ENCODE measurements around the gene DNLZ. TPM values are rescaled to one million over a fixed set of nuclear protein-coding genes. Genes with fewer than 3 reads are reported as not detected.
"Not testable (repeated sequence)": the region's sequence is repeated elsewhere in the genome, so short reads cannot be mapped to it uniquely, and the experiment has no call there.

DNLZ gene
- polyA plus RNA-seq, 1 donor, result 7.4 TPM

DNA sequence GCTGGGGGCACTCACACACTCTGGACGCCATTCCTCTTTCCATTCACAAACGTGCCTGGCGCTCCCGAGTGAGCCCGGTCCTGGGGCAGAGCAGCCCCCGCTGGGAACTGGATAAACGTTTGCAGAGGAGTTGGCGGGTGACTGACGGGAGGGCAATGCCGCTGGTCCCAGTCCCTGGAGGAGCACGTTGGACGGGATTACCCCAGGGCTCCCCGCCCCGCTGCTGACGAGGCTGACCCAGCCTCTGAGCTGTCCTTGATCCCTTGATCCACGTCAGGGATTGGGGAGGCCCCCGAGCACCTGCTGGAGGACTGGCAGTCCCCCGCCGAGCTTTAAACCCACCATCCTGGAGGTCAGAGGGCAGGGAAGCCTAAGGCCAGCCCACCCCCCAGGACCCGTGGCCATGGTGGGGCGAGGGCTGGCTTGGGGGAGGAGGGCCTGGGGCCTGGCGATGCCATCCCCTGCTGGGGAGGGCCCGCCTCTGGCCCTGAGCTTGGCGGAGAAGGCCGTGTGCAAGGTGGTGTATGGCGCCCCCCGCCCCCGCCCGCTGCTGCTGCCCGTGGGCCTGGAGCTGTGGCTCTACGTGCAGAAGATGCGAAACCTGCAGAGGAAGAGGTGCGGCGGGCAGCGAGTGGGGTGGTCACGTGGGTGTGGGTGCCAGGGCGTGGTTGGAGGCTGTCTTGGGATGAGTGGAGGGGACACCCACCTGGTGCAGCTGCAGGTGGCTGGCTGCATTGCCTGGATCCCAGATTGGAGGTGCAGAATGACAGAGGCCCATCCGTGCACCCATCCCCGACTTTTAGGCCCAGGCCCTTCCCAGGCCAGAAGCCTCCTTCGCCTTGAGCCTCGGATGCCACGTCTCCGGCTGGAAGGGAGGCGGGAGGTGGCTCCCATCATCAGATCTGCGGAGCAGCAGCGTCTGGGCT, 31.7 kb downstream of the DNLZ start:
- DNase-seq (ENCODE audit: low read depth), result no peak

DNA sequence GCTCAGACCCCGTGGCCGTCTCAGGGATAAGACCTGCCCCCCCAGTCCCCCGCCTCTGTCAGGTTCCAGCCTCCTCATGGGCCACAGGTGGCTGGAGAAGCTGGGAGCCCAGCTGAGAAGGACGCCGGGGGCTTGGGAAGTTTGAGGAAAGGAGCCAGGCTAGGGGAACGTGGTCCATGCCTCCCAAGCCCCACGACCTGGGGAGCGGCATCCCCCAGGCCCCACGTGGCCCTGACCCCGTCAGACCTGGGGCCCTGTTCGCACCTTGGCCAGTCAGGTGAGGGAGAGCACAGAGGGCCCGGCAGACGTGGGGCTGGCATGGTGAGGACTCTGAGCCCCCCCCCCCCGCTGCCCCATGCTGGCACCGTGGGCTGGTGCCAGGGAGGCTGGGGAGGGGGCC, 32.5 kb downstream of the DNLZ start:
- DNase-seq (ENCODE audit: low read depth), result no peak

DNA sequence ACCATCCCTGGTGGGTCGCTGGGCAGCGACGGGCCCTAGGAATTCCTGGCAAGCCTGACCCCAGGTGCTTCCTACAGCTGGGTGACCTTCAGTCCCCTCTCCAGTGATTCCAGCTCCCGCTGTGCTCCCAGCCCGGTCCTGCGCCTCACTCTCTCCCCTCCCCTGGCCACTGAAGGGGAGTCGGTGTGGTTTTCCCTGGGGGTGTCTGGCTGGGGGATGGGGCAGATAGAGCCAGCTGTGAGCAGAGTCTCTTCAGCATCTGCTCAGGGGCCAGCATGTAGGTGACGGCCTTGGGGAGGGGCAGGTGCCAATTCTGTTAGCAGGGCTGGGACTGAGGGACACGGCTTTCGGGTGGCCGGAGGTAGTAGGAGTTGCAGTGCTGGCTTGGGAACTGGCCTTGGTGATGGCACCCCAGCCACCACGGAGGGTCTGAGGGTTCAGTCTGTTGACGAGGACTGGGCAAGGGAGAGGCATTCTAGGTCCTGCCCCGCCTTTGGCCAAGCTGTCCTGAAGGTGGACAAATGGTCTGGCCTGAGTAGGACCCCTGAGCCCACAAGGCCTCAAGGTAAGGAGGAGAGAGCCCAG, 33.0 kb downstream of the DNLZ start:
- no peak for DNase-seq (ENCODE audit: low read depth)

DNA sequence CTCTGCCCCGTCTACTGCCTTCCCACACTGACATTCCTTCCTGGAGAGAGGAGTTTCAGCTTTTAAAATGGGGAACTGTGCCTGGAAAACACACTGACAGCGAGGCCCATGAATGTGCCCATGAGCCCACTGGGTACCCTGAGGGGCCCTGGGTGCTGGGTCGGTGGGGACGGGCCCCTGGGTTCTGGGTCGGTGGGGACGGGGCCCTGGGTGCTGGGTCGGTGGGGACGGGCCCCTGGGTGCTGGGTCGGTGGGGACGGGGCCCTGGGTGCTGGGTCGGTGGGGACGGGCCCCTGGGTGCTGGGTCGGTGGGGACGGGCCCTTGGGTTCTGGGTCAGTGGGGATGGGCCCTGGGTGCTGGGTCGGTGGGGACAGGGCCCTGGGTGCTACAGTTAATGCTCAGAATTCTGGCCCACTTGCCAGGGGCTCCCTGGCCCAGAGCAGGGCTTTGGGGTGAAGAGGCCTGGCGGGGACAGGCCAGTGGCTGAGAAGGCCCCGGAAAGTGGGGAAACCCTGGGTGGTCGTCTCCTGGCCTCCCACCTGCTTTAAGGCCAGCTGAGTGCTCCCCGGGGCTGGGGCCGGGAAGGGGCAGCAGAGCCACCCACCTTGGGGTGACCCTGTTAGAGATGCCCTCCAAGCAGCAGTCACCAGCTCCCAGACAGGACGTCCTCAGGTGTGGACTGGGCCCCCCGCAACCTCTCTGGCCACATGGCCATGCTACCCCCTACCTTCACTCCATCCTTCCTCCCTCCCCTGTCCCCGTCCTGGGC, 33.7 kb downstream of the DNLZ start:
- DNase-seq (ENCODE audit: low read depth), result no peak

DNA sequence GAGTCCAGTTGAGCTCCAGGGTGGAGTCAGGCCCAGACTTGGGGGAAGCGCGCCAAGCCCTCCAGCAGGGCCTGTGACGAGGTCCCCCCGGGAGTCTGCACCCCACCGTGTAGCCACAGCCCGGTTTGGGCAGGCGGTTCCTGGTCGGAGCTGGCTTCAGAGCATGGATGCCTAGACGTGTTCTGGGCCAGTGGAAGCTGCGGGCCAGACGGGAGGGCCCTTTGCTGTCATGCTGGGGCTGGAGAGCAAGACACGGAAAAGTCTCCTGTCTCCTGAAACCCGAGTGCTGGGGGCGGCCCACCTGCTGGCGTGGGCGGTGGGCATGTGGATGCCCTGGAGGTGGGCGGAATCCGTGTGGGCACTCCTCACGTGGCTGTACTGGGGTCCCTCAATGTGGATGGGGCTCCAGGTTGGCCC, 34.3 kb downstream of the DNLZ start:
- DNase-seq (ENCODE audit: low read depth), result no peak

DNA sequence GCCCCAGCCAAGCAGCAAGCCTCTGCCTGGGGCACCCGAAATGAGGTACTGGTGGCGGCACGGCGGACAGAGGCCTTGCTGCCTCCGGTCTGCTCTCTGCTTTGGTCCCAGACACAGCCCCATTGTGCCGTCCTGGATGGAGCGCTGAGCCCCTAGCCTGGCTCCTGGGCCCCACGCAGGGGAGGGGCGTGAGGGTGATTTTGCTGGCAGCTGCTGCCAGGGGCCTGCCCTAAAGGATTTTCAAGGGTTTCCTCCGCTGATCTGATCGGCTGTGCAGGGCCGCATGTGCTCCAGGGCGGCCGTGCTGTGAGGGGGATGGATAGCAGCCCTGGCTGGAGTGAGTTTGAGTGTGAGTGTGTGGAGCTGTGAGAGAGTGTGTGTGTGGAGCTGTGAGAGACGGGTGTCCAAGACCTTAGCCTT, 34.9 kb downstream of the DNLZ start:
- no peak for DNase-seq (ENCODE audit: low read depth)

DNA sequence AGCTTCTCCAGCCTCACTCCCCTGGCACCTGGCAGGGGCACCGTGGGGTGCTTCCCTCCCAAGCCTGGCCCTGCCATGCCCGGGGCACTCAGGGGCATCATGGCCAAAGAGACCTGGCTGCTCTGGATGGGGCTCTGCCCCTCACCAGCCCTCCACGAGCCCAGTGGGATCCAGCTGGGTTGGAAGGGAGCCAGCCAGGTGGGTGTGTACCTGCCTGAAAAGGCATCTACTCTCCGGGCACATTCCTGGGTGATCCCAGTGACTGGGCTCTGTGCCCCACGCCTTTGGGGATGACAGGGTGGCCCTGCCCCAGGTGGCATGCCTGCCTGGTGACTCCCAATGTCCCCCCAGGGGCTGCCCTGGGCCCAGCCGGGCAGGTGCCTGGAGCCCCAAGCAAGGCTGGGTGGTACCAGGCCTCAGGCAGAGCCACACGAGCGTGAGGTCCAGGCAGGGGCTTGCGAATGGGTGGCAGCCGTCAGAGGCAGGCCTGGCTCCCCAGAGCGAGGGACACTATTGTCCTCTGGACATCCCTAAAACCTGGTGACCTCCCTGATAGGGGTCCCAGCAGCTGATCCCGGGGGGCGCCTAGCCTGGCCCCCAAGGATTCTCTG, 35.4 kb downstream of the DNLZ start:
- no peak for DNase-seq (ENCODE audit: low read depth)

DNA sequence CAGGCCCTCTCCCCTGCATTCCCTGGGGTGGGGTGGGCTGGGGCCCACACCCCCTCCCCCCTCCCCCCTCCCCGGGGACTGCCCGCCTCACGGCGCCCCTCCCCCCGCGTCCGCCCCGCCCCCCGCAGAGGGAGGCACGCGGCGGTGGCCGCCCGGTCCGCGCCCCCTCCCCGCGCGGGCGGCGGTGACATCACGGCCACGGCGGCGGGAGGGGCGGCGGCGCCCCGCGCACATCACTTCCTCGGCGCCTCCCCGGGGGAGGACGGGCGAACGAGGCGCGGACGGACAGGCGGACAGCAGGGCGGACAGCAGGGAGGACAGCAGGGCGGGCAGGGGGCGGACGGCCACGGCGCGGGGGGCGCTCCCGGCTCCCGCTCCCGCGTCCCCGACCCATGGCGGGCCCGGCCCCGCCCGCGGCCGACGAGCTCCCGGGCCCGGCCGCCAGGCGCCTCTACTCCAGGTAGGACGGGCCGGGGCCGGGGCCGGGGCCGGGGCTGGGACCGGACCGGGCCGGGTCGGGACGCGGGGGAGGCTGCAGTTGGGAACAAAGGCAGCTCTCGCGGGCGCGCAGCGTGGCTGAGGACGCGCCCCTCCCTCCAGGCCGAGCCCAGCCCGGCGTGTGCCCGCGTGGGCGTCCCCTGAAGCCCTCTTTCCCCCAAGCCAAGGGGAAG, 36.1 kb downstream of the DNLZ start, which contains the start of gene GPSM1:
GPSM1 (plus strand) TSS at position 236 of the 671 bp plus-strand sequence; CDS start at position 393, 157 bp downstream.
- no peak for DNase-seq (ENCODE audit: low read depth)

DNA sequence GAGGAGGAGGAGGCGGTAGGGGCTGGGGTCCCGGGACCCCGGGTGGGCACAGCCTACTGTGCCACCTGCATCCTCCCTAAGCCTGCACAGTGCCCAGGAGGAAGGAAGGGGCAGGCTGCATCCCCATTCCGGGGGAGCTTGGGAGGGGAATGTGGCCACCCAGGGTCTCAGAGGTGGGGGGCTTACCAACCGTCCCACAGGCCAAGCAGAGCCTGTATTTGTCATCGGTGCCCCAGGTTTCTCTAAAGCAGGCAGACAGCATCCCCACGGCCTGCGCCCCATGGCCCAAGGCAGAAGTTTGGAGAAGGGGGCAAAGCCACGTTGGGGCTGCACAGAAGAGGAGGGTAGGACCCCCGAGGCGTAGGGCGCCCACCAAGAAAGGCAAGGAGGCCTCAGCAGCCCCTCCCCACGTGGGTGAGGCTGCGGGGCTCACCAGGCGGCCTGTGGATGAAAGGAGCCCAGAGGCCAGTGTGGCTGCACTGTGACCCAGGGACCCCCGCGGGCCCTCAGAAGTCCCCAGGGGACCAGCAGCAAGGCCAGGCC, 36.7 kb downstream of the DNLZ start:
- no peak for DNase-seq (ENCODE audit: low read depth)

DNA sequence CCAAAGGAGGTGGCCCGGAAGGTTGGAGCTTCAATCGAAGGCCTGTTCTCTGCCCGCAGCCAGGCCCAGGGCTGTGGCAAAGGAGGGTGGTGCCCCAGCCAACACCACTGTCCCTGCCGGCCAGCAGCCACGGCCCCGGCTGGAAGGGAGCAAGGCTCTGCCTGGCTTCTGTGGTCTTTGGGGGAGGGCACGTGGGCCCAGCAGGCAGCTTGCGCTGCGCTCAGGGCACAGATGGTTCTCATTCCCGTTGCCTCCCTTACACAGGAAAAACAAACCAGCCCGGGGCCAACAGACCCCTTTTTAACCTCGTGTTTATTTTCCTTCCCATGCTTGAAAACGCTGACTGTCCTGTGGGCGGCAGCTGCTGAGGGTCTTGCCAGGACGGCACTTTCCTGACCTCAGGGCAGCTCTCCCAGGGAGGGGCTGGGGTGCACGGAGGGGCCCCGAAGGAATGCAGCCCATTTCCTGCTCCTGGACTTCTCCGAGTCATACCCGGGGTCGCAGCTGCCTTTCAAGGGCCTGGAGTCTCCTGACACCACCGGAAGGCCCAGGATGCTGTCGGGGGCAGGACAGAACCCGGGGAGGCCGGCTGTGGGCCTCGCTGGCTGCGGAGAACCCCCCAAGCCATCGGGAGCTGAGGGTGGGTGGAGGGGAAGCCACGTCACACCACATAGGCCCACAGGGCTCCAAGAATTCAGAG, 37.3 kb downstream of the DNLZ start:
- no peak for DNase-seq (ENCODE audit: low read depth)

DNA sequence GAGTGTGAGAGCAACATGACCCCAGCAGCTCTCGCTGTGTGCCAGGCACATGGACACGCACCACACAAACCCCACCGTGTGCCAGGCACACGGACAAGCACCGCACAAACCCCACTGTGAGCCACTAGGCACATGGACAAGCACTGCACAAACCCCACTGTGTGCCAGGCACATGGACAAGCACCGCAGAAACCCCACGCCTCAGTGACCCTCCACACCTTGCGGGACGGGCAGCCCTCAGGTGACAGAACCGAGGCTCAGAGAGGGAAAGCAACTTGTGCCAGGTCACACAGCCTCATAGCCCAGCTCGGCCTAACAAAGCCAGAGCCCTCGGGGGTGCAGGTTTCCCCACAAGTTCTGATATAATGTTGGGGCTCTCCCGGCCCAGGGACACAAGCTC, 38.2 kb downstream of the DNLZ start:
- no peak for DNase-seq (ENCODE audit: low read depth)

DNA sequence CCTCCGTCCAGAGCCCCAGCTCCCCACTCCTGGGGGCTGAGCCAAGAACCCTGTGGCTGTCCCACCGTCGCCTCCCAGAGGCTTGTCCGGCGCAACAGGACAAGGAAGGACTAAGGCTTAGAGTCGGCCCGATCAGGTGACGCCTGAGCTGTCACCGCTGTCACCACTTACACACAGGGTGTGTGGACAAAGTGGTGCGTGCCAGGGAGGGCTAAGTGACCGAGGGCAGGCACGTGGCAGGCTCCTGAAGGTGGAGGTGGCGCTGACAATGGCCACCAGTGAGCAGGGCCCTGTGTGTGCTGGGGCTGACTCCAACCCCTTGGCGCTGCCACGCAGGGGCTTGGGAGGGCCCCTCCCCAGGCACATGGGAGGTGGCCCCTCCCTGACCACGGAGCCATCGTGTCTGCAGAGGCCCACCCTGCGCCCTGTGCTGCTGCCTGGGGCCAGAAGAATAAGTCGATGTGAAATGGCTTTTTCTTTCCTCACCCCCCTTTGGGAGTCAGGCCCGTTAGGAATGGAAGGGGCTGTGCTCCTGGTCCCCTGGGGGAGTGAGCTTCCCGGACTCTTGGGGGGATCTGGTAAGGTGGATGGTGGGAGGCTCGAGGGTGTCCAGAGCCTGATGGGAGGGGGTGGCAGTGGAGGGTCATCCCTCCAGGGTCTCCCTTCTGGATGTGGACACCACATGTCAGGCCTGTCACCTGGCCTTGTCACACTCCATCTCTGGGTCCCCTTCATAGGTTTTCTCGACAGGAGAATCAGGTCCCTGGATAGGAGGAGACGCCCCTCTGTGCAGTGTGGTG, 38.8 kb downstream of the DNLZ start:
- no peak for DNase-seq (ENCODE audit: low read depth)

DNA sequence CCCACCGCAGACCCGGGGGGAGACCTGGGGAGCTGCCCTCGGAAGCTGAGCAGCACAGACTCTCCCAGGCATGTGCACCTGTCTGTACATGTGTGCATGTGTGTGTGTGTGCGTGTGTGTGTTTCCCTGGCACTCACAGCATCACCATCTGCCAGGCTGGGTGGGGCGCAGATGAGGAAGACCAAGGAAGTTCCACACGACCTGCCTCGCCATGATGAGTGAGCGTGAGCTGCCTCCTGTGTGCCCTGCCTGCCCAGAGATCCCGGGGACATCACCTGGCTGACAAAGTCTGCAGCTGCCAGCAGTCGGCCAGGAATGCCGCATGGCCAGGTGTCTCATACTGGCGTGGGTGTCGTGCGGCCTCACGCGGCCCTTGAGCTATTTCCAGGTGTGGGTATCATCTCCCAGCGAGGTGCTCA, 40.2 kb downstream of the DNLZ start:
- no peak for DNase-seq (ENCODE audit: low read depth)

DNA sequence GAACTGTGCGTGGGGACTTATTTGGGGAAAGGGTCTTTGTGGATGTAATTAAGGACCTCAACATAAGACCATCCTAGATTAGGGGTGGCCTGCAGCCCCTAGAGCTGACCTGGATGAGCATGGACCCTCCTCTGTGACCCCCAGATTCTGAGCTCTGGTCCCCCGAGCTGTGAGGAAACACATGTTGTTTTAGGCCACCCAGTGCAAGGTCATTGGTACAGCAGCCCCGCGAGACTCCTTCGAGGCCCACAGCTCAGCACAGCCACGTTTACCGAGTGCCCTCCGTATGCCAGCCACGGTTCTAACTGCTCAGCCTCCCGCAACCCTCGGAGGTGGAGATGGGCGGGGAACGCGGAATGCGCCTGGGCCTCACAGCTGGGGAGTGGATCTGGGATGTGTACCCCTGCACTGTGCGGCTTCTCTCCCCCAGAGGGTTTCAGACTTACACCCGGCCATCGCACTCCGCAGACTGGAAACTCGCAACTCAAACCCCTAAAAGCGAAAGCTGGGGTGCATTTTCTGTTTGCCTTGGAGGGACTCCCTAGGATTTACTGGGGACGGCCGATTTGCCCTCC, 40.7 kb downstream of the DNLZ start:
- DNase-seq (ENCODE audit: low read depth), result no peak

DNA sequence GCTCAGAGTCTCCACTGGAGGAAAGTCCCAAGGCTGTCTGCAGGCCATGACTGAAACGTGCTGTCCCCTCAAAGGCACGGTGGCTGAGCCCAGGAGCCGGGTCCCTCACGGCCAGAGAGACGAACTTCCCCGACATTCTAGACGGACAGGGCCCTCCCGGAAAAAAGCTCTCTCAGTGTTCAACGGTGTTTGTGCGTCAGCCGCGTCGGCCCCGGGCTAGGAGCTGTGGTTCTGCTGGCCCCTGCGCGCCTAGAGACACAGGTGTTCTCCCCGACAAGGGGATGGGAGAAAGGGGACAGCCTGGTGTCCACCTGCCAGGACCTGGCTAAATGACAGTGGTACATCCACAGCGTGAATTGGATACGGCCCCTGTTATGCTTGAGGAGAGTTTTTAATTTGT, 42.0 kb downstream of the DNLZ start:
- DNase-seq (ENCODE audit: low read depth), result no peak

DNA sequence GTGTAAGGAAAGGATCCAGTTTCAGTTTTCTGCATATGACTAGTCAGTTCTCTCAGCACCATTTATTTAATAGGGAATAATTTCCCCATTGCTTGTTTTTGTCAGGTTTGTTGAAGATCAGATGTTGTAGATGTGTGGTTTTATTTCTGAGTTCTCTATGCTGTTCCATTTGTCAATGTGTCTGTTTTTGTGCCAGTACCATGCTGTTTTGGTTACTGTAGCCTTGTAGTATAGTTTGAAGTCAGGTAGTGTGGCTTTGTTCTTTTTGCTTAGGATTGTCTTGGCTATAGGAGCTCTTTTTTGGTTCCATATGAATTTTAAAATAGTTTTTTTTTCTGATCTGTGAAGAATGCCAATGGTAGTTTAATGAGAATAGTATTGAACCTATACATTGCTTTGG, 42.6 kb downstream of the DNLZ start:
- not testable (repeated sequence) for DNase-seq (ENCODE audit: low read depth)

DNA sequence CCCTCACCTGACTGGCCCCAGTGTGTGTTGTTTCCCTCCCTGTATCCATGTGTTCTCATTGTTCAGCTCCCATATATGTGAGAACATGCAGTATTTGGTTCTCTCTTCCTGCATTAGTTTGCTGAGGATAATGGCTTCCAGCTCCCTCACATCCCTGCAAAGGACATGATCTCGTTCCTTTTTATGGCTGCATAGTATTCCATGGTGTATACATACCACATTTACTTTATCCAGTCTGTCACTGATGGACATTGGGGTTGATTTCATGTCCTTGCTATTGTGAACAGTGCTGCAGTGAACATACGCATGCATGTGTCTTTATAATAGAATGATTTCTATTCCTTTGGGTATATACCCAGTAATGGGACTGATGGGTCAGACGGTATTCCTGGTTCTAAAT, 43.6 kb downstream of the DNLZ start:
- DNase-seq (ENCODE audit: low read depth), result not testable (repeated sequence)

DNA sequence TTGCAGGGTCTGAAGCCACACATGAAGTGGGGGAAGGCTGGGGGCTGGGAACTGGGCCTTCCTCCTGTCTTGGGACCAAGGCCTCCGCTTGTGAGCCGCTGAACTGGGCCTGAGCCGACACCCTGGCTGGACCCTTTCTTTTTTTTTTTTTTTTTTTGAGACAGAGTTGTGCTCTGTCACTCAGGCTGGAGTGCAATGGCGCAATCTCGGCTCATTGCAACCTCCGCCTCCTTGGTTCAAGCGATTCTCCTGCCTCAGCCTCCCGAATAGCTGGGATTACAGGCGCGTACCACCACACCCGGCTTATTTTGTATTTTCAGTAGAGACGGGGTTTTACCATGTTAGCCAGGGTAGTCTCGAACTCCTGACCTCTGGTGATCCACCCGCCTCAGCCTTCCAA, 44.3 kb downstream of the DNLZ start:
- DNase-seq (ENCODE audit: low read depth), result not testable (repeated sequence)

DNA sequence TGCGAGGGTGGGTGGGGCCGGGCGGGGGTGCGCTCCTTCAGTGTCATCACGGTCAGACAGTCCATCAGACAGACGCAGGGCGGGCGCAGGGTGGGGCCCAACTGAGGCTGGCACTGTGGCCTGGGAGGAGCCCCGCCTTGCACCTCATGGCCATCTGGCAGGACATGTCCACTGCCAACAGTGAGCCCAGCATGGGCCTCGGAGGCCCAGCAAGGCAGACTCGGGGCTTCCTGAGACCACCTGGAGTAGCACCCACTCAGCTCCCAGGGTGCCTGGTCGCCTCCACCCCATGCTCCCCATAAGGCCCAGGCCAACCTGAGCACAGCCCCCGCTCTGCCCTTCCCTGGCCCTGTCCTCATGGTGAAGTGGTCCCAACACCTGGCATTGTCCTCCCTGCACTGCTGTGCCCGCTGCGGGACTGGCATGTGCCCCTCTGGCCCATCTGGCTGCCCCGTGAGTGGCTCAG, 44.7 kb downstream of the DNLZ start:
- DNase-seq (ENCODE audit: low read depth), result no peak
